Heart left ventricle (tissue), 16 donors: ENCODE results near the gene CEBPZOS. TPM values are rescaled to one million over a fixed set of nuclear protein-coding genes. Genes with fewer than 3 reads are reported as not detected.

Experiments used
- ATAC-seq, 4 donors: fragments of 200-7000 bp; cut with Tn5 transposase; one replicate each; pipeline ENCODE4 v1.9.1; 2020 to 2022; ENCODE audit warnings: moderate library complexity in 4 of 4, mild to moderate bottlenecking in 3 of 4, moderate number of reproducible peaks in 1 of 4
- DNase-seq, 5 donors: peaks; one replicate each; pipeline ENCODE4 v3.0.0-alpha.2; 2020
- H3K27ac ChIP-seq, 12 donors: fragments of 200-600 bp; sonication (generic) in 4 of 12; one replicate each; pipeline versions ENCODE4 v1.5.0 to v1.8.0; 2016 to 2022; ENCODE audit warnings: mild to moderate bottlenecking in 2 of 12
- H3K27me3 ChIP-seq, 9 donors: fragments of 200-600 bp; sonication (generic) in 2 of 9; one replicate each; pipeline versions ENCODE4 v1.5.1 to v1.8.0; 2016 to 2022; ENCODE audit warnings: mild to moderate bottlenecking in 3 of 9
- H3K36me3 ChIP-seq, 9 donors: fragments of 200-600 bp; sonication (generic) in 2 of 9; one replicate each; pipeline versions ENCODE4 v1.5.0 to v1.8.0; 2018 to 2022; ENCODE audit warnings: mild to moderate bottlenecking in 2 of 9
- H3K4me1 ChIP-seq, 12 donors: fragments of 200-600 bp; sonication (generic) in 4 of 12; one replicate each; pipeline versions ENCODE4 v1.5.0 to v1.8.0; 2016 to 2022; ENCODE audit warnings: mild to moderate bottlenecking in 3 of 12
- H3K4me3 ChIP-seq, 12 donors: fragments of 200-600 bp; sonication (generic) in 4 of 12; one replicate each; pipeline versions ENCODE4 v1.5.0 to v1.8.0; 2017 to 2022; ENCODE audit warnings: mild to moderate bottlenecking in 9 of 12, moderate library complexity in 4 of 12
- H3K9me3 ChIP-seq, 12 donors: fragments of 200-600 bp; sonication (generic) in 4 of 12; one replicate each; pipeline versions ENCODE4 v1.5.0 to v1.8.0; 2016 to 2022; ENCODE audit warnings: mild to moderate bottlenecking in 1 of 12
- CTCF ChIP-seq, 12 donors: fragments of 200-600 bp; sonication (generic) in 4 of 12; IDR thresholded peaks; one replicate each; pipeline versions ENCODE4 v1.5.0 to v1.8.0; 2018 to 2022; ENCODE audit warnings: antibody characterized with exemption in 12 of 12, mild to moderate bottlenecking in 5 of 12
- POLR2A ChIP-seq, 2 donors: fragments of 450-650 bp; IDR thresholded peaks; one replicate each; pipeline ENCODE4 v1.6.1; 2017; ENCODE audit warnings: antibody characterized with exemption in 2 of 2, mild to moderate bottlenecking in 2 of 2, moderate library complexity in 2 of 2
- WGBS, 4 donors: extraction: QIAGEN DNeasy Blood & Tissue Kit in 2 of 4; methylation state at CpG; one replicate each; pipeline versions ENCODE4 v1.1.5 to v1.1.7; 2013 to 2018; 5-methylcytosine and 5-hydroxymethylcytosine counted together
- intact Hi-C, 10 donors: fragments of 100-400 bp; cut with DNase I; formaldehyde crosslinking; loops; one replicate each; pipeline versions ENCODE4 v1.11.1 to v1.14.2; 2022
- polyA plus RNA-seq, 2 donors: library from polyadenylated mRNA; stranded (reverse); fragments of 200-250 nt; gene quantifications; one replicate each; pipeline ENCODE4 v1.2.3, GENCODE V29; 2013
- total RNA-seq, 9 donors: library from RNA; depleted of rRNA in 2 of 9; stranded (reverse); fragments of >200 nt in 2 of 9; fragmentation: NEBNext Ultra II Directional in 3 of 9; extraction: Animal tissue kit (Norgen Biotek cat#: 25700) in 3 of 9; gene quantifications; one replicate each; pipeline versions ENCODE4 v1.1.0 to v1.2.4, GENCODE V29; 2016 to 2023
- donor health status: ischemic (EF 13 %, LVEDD 7.1; RV severe dilation, severe dysfunction).
- donor health status: healthy with polysubstance abuse.
- donor health status: DM: no; HTN: yes; CAD: no.
- donor health status: DM: no; HTN: no; CAD: no.
- donor health status: ischemic (EF 25% LVEDD 6.9; RV normal size, moderate dysfunction).
- donor health status: ischemic (EF 25% LVEDD 5.7; RV mildly dilated, moderate dysfunction).
- donor health status: healthy.
- donor health status: DM: yes; HTN: yes; CAD: no.
- donor health status: ischemic (EF 35%, LVEDD 5.7; RV mildly dilated, moderate dysfunction).
- donor health status: nonischemic (EF 11% LVEDD 7.7; RV severe dilation, severe dysfunction).
- donor health status: DM: yes; HTN: yes; CAD: no.
- donor health status: PGD.
- donor health status: ischemic (EF 29% LVEDD 5.4; RV normal size, mild dysfunction).
- donor health status: nonischemic (EF 23%, LVEDD 6.1; RV moderate dilation, normal function).

Gene CEBPZOS
- total and polyA plus RNA-seq, 11 donors: 32.1 to 118 (median 54.2) TPM

- ATAC-seq: no peak
- H3K36me3 ChIP-seq: peaks cover 0 to 28% (median 9%) of the 10 kb centered on the region in 9 donors
- intact Hi-C loops: loop anchor here in 1 of 10 donors (10.0 kb wide), 1 partner anchor 722 kb away; no protein-coding TSS in a partner anchor
These were observed 43.1 kb upstream of the CEBPZOS start for GRCh38 chr2:37153224-37153623.

GRCh38 chr2:37154785-37155184 is 41.5 kb upstream of the CEBPZOS start:
- H3K27ac ChIP-seq: no peak overlapping the region
- ATAC-seq (no peak), DNase-seq (no peak)
- TF ChIP-seq CTCF (IDR thresholded peaks at IDR 0.05): no peak
- no peak for TF ChIP-seq POLR2A (IDR thresholded peaks at IDR 0.05)
- H3K4me3 ChIP-seq: peak overlapping the region in 1 of 12 donors; percentile 12
- peaks cover 0 to 39% (median 19%) of the 10 kb centered on the region in 12 donors for H3K4me1 ChIP-seq
- no peaks in the 10 kb centered on the region for H3K27me3 ChIP-seq
- peaks cover 0 to 20% (median 0%) of the 10 kb centered on the region in 9 donors for H3K36me3 ChIP-seq
- no peaks in the 10 kb centered on the region for H3K9me3 ChIP-seq
- WGBS, 4 donors: 91 to 95% (median 92%) methylated on average over 4 of the region's 4 CpGs
- intact Hi-C loops: loop anchor here in 1 of 10 donors (10.0 kb wide), 1 partner anchor 720 kb away; no protein-coding TSS in a partner anchor

More at GRCh38 chr2:37153224-37153623, 43.1 kb upstream of the CEBPZOS start:
- Histone ChIP-seq H3K9me3 (no peaks in the 10 kb centered on the region), H3K27me3 (no peaks in the 10 kb centered on the region), H3K27ac (no peak overlapping the region), H3K4me3 (no peak overlapping the region), H3K4me1 (peaks cover 0 to 44% (median 19%) of the 10 kb centered on the region in 12 donors)
- TF ChIP-seq CTCF (IDR thresholded peaks at IDR 0.05) (no peak), POLR2A (IDR thresholded peaks at IDR 0.05) (no peak)
- DNase-seq: no peak
- 87 to 98% (median 89%) methylated on average over 5 of the region's 5 CpGs for WGBS, 4 donors

- DNase-seq (peak; percentile 50 to 69 (median 58)), ATAC-seq (peak; percentile 41 to 67 (median 64))
- Histone ChIP-seq H3K4me3 (peak overlapping the region; percentile 72 to 100 (median 89)), H3K9me3 (no peaks in the 10 kb centered on the region), H3K27ac (peak overlapping the region; percentile 75 to 96 (median 92)), H3K27me3 (no peaks in the 10 kb centered on the region), H3K4me1 (peaks cover 0 to 25% (median 18%) of the 10 kb centered on the region in 12 donors), H3K36me3 (peaks cover 0 to 20% (median 0%) of the 10 kb centered on the region in 9 donors)
- no peak for TF ChIP-seq POLR2A (IDR thresholded peaks at IDR 0.05)
- TF ChIP-seq CTCF (IDR thresholded peaks at IDR 0.05): no peak
- 0 to 1% (median 1%) methylated on average over 17 to 27 of the region's 27 CpGs for WGBS, 4 donors
- intact Hi-C loops: loop anchor here in 1 of 10 donors (10.0 kb wide), 1 partner anchor 719 kb away; no protein-coding TSS in a partner anchor
These were observed 40.0 kb upstream of the CEBPZOS start for GRCh38 chr2:37156071-37156856.
